Stimulated activated CD8-positive, alpha-beta memory T cell treated with anti-CD3 and anti-CD28 coated beads, Interleukin-4, amount 100 ng/mL, for 4 hours (primary cell): ENCODE data around the gene ATP6V1D.
A peak's percentile ranks its signal among the peaks of the same experiment; 100 is the strongest.
"Not testable (repeated sequence)": the region's sequence is repeated elsewhere in the genome, so short reads cannot be mapped to it uniquely, and the experiment has no call there.

ENCODE experiments used
- DNase-seq, 2 donors: peaks; one replicate each; pipeline ENCODE4 v3.0.0-alpha.2; 2020; ENCODE audit warnings: low read depth in 2 of 2, low spot score in 1 of 2

Gene ATP6V1D

DNA sequence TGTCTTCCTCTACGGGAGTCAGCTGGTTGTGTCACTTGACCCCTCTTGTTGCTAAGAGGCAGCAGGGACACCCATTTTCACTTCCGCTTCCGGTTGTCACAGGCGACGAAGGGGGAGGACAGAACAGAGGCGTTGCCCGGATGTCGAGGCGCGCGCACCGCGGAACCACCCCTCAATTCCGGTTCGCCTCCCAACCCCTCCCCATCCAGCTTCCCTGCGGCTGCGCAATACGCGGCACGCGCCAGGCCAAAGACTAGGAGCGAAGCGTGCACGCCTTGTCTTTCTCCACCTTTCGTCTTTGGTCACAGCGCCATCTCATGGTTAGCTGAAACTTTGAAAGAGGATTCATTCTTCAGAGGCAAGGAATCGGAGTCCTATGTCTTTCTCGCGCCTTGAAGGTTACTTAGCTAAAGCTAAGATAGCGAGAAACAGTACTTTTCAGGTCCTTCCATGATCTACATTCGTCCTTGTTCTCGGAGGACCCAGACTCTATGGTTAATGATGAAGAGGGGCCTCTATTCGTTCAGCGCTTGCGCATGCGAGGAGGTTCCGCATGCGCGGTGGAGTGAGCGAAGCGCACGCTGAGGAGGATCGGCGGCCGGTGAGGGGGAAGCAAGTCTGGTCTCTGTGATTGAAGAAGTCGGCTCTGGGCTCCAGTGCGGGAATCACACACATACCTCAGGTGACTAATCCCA, at the start of gene ATP6V1D, which contains the start of gene EIF2S1:
Gene ATP6V1D (minus strand): TSS at position 30 of the 695 bp plus-strand sequence. CDS start 106 bp downstream, outside the sequence.
Gene EIF2S1 (plus strand): TSS at position 554 of the 695 bp plus-strand sequence. CDS start 4,440 bp downstream, outside the sequence.
- peak; percentile 98 to 99 for DNase-seq

DNA sequence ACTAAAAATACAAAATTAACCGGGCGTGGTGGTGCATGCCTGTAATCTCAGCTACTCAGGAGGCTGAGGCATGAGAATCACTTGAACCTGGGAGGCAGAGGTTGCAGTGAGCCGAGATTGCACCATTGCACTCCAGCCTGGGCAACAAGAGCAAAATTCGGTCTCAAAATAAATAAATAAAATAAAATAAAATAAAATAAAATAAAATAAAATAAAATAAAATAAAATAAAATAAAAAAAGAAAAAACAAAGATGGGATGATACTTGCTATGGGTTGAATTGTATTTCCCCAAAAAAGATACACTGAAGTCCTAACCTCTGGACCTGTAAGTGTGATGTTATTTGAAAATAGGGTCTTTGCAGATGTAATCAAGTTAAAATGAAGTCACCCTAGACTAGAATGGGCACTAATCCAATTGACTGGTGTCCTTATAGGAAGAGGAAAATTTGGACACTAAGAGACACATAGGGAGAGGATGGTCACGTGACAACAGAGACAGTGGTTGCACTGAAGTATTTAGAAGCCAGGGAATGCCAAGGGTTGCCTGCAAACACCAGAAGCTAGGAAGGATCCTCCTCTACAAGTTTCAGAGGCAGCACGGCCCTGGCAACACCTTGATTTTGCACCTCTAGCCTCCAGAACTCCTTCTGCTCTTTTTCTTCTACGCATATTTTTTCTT, 48.7 kb upstream of the ATP6V1D start:
- DNase-seq, result not testable (repeated sequence)

DNA sequence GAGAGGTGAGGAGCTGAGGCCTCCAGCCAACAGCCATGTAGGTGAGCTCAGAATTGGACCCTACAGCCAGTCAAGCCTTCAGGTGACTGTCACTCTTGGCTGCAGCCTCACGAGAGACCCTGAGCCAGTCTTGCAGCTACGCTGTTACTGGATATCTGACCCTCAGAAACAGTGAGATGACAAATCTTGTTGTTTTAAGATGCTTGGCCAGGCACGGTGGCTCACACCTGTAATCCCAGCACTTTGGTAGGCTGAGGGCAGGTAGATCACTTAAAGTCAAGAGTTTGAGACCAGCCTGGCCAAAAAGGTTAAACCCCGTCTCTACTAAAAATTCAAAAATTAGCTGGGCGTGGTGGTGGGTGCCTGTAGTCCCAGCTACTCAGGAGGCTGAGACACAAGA, 46.2 kb upstream of the ATP6V1D start:
- DNase-seq, result no peak

DNA sequence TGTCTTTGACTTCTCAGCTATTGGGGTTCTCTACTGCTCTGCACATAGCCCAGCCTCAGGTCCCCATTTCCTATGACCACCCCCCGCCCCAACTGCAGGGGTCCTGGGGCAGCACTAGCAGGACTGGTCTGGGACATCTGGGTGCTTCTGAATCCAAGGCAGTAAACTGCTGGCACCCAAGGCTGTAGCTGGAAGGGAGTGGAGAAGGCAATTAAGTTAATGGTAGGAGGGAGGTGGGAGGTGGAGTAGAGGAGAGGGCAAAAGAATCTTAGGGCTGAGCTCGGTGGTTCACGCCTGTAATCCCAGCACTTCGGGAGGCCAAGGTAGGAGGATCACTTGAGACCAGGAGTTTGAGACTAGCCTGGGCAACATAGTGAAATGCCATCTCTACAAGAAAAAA, 40.8 kb upstream of the ATP6V1D start:
- DNase-seq, result no peak

DNA sequence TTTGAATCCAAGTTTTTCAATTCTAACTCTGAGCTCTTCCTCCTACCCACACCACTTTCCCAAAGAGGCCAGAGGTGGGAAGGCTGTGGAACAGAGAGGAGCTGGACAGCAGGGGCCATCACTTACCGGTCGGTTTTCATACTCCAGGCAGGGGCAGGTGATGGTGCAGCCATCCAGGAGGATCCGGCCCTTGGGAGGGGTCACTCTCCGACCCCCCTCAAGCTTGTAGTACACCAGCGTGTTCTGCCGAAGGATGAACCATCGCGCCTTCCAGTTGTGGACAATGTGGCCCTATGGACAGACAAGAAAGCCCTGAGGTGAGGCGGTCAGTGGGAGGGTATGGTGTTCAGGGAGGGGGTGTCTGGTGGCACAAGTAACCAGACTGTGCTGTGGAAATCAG, 37.9 kb upstream of the ATP6V1D start:
- no peak for DNase-seq

DNA sequence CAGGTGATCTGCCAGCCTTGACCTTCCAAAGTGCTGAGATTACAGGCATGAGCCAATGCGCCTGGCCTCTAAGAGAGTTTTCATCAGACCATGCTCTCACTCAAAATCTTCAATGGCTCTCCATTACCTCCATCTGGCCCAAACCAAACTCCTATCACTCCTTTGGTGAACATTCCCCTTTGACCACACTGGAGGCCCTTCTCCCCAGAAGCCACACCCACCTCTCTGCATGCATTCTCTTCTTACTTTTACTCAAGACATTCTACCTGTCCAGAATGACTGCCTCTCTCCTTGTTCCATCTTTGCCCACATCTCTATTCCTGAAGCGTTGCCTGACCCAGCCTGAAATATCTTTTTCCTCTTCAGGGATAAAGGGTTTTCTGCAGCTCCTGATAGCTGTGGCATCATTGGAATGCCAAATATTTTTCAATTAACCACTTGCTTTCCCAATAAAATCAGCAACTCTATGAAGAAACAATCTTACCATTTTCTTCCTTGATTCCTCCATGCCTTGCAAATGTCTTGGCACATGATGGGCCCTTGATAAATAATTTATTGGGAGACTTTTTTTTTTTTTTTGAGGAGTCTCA, 36.9 kb upstream of the ATP6V1D start:
- no peak for DNase-seq

DNA sequence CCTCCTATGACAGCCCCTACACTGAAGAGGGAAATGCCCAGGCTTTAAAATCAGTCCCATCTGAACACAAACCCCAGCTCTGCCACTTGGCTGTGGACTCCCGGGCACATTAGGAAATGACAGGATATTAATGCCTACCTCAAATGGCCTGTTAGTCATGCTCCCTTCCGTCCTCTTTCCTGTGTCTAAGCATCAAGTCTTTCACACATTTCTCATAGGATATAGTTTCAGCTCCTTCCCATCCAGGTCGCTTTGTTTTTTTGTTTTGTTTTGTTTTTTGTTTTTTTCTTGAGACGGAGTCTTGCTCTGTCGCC, 36.2 kb upstream of the ATP6V1D start:
- DNase-seq, result no peak

DNA sequence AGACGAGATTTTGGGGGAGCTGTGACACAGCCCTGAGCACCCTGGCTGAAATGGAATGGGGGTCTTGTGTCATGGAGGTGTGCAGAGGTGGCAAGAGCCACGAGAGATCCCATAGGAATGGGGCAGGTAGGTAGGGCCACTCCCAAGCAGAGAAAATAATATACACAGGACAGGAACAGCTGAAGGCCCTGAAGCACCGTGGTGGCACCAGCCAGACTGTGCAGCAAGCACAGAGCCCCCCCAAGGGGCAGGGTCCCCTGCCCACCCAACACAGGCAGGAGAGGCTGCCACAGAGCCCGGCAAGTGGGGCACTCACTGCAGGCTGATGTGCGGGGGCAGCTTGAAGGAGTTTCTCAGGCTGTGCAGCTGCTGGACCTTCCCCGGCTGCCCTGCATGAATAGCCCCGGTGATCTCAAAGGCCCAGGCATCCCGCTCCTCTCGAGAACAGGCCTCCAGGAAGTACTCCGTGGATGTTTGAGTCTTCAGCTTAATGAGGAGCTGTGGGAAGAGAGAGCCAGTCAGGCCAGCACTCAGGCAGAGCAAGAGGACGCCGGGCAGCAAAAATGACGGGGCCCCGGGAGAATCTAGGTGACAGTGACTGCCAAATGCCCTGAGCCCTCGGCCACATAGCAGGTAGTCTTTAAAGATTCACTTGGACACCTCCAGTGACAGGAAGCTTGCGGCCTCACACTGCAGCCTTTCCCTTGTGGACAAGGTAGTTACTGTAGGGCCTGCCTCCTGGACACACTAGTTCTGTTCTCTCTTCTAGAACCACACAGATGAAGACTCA, 35.7 kb upstream of the ATP6V1D start:
- DNase-seq, result no peak

DNA sequence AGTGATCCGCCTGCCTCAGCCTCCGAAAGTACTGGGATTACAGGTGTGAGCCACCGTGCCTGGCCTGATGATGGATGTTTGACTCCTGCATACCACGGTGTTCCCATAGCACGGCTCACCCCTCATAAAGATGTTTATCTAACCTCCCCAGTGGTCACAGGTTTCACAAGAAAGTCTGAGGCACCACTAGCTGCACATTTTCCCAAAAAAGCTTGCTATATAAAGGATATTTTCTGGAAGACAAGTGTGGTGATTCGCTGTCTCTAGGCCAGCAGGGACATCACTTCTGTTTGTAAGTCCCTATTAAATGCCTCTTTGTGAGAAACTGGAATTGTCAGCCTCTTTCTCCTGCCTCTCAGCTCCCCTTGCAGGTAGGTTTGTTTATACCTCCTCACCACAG, 34.1 kb upstream of the ATP6V1D start:
- DNase-seq, result no peak

DNA sequence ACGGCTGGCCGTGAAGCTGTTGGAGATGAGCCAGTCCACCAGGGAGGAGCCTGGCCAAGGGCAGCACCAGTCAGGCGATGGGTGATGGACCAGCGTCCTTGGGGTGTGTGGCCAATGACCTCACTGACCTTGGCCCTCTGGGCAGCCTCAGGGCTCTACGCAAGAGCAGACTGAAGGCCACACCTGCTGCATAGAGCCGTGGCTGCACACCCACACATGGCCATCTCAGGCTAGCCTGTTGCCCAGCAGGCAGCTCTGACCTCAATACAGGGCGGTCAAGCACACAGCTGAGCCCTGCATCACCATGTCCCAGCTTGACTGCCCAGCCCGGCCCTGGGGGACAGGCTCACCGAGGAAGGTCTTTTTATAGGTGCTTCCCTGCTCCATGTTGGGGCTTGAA, 33.2 kb upstream of the ATP6V1D start:
- no peak for DNase-seq

DNA sequence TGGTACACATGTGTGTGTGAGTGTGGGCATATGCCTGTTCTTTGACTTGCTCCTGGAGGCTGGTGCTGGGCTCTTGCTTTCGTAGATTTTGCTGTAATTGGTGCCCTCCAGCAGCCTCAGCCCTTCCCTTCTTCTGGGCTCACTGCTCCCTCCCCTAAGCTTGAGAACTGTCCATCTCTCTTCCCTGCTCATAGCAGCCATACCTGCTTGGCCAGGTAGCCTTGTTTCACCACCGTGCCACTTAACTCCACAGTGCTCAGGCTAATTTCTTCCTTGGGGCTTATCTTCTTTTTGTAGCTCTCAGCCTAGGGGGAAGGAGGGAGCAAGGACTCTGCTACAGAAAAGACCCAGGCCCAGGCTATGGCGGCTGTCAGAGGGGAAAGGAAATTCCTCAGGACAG, 32.5 kb upstream of the ATP6V1D start:
- DNase-seq, result no peak

DNA sequence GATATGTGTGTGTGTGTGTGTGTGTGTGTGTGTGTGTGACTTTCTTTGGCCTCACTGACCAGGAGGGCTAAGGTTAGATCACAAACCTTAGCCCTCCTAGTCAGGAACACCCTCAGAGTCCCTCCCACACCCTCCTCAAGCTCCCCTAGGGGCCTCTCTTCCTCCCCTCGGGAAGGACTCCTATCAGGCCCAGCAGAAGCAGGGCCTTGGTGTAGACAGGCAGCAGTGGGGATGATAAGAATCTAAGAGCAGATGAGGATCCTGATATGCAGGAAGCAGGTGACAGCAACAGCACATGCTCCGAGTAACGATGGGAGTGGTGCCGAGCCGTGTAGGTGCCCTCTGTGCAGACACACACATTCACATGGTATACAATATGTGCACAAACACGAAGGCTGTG, 31.7 kb upstream of the ATP6V1D start:
- no peak for DNase-seq

DNA sequence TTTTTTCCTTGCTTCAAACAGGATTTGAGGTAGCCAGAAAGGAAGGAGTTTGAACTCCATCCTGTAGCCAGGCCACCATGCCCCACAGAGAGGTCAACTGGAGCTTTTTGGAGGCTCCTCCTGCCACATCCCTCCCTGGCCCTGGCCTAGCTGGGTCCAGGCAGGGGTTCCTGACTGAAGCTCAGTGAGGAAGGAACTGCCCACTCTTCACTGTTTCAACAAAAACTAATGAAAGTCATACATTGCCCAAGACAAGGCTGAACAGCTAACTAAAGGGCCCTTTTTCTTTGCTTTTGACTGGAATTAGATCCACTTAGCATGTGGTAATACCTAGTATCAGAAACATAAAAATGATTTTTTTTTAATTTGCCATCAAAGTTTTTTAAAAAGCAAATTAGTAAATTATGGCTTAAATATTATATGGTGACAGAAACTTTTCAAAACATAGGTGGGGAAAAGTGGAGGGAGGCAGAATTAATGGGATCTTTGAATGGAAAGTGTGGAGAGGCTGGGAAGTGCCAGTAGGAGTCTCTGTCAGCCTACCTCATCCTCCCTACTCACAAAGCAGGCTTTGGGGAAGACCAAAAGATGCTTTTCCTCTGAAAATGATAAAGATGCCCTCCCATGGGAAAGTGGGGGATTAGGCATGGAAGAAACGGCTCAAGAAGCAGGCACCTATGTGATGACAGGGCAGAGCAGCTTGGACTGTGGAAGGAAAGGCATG, 30.4 kb upstream of the ATP6V1D start:
- DNase-seq, result no peak

DNA sequence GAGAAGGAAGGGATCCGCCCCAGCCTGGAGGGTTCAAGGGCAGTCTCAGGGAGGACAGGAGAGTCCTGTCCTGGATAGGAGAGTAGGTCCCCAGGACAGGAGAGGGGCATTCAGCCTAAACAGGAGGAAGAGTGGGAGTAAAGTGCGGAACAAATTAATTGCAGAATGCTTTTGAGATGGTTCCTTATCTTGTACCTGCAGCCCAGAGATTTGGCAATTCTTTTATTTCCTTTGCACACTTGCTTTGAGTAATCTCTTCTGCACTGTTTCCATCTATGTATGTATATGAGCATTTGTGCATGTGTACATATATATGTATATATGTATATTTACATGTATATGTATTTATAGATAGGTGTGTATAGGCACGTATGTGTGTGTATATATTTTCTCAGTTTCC, 29.7 kb upstream of the ATP6V1D start:
- DNase-seq, result no peak

DNA sequence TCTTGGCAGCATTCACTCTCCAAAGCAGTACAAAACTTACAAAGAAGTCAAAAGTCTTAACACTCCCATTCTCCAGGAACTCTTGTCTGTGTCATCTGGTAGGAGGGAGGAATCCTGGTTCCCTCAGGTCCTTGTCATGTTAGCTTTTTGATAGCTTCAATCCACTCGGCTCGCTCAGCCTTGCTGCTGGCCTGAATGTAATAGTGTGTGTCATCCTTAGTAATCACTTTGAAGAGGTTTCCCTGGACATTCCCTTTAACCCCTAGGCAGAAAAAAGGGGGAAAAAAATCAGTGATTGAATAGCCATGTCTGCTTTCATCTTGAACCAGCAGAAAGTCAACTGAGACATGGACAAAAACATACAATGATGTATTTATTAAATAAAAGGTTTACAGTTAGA, 27.6 kb upstream of the ATP6V1D start:
- no peak for DNase-seq

DNA sequence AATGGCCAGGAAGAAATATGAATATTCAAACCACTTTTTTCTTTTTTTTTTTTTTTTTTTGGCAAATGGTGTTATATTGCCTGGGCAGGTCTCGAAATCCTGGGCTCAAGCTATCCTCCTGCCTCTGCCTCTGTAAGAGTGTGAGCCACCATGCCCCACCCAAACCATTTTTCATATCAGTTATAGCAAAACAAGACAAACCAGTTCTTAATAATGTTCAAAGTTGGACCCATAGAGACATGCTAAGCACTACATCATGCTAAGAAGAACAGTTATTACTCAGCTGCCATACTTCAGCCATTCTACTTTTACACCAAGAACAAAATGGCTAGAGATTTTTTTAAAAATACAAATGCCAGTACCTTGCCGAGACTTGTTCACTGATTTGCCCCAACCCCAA, 26.0 kb upstream of the ATP6V1D start:
- no peak for DNase-seq

DNA sequence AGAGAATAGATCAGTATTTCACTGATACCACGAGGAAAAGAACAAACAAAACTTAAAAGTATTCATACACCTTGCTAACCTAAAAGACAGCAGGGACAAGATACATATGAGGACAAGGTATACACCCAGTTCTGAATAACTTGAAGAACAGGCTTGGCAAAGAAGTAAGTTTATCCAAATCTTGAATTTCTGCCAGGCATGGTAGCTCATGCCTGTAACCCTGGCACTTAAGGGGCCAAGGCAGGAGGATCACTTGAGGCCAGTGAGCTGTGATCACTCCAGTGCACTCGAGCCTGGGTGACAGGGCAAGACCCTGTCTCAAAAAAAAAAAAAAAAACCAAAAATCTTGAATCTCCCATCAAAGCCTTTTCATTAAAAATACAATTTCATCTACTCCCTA, 25.5 kb upstream of the ATP6V1D start:
- no peak for DNase-seq

DNA sequence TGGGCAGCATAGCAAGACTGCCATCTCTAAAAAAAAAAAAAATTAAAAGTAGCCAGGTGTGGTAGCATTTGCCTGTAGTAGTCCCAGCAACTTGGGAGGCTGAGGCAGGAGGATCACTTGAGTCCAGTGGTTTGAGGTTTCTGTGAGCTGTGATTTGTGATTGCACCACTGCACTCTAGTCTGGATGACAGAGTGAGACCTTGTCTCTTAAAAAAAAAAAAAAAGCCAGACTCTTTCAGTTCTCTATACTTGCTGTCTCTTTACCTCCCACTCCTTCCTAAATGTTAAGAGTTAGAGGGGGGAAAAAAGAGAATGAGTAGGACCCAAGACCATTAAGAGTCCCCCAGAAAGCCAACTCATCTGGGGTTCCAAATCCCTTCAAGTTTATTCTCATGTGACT, 18.3 kb upstream of the ATP6V1D start:
- no peak for DNase-seq

DNA sequence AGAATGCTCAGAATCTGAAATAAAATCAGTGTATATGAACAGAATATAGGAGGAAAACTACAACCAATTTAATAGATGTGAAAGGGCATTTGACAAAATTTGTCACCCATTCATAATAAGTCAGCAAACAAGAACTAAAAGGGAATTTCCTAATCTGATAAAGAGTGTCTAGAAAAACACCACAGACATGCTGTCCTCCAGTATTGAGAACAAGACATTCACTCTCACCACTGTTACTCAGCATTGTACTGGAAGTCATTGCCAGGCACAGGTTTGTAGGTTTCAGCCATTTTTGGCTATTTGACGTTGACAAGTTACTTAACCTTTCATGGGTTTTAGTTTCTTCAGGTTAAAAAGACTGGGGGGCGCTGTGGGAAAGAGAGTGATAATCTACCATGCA, 13.7 kb upstream of the ATP6V1D start:
- no peak for DNase-seq

DNA sequence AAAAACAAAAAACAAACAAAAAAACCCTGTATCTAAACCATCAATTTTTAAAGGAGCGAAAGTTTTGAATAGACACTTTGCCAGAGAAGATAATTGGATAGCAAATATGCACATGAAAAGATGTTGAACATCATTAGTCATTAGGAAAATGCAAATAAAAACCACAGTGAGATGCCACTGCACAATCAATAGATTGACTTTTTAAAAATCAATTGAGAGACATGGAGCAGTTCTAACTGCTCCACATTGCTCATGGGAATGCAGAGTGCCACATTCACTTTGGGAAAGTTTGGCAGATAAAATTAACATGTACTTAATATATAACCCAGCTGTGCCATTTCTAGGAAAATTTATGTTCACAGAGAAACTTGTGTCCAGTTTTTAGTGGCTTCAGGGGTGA, 13.2 kb upstream of the ATP6V1D start:
- no peak for DNase-seq
